Measurements from ENCODE around the gene LRP5. TPM values are rescaled to one million over a fixed set of nuclear protein-coding genes. Genes with fewer than 3 reads are reported as not detected.

Gene LRP5
- total RNA-seq, 4 donors from 2014 or later = 21.5 to 75.0 (median 28.7) TPM

DNA sequence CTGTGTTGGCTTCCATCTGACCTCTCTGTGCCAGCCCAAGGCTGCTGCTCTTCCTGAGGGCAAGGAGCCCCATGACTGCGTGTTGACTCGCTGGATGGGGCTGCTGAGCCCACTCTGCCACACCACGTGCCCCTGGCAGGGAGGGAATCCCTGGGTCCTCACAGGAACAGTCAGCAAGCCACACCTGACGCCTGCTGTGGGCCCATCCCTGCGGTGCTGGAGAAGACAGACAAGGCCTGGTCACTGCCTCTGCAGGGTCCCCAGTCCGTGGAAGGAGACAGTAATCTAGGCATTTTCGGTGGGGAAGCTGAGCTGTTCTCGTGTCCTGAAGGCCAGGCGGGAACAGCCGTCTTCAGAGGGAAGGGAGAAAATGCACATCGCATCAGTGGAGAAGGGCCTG is 137.6 kb downstream of the LRP5 start:
- TF ChIP-seq, protein P1, sequence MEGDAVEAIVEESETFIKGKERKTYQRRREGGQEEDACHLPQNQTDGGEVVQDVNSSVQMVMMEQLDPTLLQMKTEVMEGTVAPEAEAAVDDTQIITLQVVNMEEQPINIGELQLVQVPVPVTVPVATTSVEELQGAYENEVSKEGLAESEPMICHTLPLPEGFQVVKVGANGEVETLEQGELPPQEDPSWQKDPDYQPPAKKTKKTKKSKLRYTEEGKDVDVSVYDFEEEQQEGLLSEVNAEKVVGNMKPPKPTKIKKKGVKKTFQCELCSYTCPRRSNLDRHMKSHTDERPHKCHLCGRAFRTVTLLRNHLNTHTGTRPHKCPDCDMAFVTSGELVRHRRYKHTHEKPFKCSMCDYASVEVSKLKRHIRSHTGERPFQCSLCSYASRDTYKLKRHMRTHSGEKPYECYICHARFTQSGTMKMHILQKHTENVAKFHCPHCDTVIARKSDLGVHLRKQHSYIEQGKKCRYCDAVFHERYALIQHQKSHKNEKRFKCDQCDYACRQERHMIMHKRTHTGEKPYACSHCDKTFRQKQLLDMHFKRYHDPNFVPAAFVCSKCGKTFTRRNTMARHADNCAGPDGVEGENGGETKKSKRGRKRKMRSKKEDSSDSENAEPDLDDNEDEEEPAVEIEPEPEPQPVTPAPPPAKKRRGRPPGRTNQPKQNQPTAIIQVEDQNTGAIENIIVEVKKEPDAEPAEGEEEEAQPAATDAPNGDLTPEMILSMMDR (IDR thresholded peaks at IDR 0.05; ENCODE audit: low read depth) = no peak

DNA sequence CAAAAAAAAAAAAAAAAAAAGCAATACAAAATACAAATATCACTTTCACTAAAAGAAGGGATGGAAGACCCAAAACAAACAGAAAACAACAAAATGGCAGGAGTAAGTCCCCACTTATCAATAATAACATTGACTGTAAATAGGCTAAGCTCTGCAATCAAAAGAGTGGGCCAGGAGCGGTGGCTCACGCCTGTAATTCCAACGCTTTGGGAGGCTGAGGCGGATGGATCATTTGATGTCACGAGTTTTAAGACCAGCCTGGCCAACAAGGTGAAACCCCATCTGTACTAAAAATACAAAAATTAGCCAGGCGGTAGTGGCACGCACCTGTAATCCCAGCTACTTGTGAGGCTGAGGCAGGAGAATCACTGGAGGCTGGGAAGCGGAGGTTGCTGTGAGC is 138.3 kb downstream of the LRP5 start:
- TF ChIP-seq, protein P1 (IDR thresholded peaks at IDR 0.05; ENCODE audit: low read depth) = no peak

DNA sequence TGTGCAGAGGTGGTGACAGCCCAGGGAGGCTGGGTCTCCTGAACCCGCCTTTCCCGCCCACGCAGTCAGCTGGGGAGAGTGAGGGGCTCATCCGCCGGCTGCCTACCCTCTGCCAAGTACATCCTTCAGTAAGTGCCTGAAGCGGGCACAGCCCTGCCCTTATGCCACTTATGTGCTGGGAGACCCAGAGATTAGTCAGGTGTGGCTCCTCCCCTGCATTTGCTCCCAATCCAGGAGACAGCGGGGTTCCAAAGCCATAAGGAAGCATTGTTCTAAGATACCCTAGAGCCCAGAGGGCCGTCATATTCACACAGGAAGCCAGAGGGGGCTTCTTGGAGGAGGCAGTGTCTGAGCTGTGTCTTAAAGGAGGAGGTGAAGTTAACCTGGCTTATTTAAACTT is 142.4 kb downstream of the LRP5 start:
- TF ChIP-seq, protein P1 (IDR thresholded peaks at IDR 0.05; ENCODE audit: low read depth) = no peak

DNA sequence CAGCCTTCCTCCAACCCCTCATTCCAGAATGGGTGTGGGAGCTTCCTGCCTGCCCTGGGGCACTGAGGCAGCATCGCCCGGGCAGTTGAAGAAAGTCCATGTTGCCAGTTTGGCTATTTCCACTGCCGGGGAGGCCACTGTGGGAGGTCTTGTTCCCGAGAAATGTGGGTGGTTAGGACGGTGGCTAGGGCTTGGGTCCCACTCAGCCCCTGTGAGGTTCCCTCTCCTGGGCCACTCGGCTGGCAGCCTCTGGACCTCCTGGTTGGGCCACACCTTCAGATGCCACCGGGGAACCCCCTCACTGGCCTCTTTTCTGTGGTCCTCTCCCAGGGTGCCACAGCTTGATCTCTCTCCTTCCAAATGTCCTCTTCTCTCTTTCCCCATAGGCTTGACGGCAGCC is 143.1 kb downstream of the LRP5 start:
- TF ChIP-seq, protein P1 (IDR thresholded peaks at IDR 0.05; ENCODE audit: low read depth) = no peak

DNA sequence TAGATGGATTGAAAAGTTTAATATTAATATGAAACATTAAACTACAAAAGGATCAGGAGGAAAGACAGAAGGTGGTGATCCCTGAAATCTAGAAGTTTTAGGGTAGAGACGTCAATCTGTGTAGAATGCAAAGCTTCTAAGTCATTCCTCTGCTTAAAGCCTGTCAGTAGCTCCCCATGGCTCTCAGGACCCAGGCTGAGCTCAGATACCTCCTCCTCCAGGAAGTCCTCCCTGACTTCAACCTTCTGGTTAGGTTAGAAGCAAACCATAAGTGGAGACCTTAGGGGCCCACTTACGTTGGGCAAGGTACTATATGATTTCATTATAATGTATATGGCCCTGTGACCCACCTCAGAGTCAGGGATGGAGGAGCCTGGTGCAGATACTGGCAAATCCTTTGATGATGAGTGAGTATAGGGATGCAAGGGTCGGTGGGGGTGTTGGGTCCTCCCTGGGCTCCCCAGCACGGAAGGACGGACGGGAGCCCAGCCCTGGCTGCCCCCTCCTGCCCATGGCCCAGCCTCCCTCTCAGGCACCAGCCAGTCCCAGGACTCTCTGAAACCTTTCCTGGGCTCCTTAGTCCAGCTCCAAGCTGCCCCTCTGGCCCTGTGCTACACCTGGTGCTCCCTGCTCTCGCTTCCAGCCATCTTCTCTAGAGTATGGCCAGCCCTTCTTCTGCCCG is 145.0 kb downstream of the LRP5 start:
- TF ChIP-seq, protein P1 (IDR thresholded peaks at IDR 0.05; ENCODE audit: low read depth) = no peak

DNA sequence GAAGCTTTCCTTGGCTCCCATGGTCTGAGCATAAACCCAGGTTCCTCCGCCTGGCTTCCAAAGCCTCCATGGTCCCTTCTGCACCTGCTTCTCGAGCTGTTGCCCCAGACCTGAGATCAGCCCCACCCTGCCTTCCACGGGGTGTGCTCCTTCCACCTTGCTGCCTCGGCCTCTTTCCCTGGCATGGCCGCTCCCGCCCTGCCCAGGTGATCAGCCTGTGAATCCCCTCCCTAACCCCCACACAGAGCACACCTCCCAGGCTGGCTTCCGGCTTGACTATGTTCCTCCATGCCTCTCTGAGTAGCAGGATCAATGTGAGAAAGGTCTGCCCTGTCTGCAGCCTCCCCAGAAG is 145.5 kb downstream of the LRP5 start:
- TF ChIP-seq, protein P1 (IDR thresholded peaks at IDR 0.05; ENCODE audit: low read depth) = no peak

DNA sequence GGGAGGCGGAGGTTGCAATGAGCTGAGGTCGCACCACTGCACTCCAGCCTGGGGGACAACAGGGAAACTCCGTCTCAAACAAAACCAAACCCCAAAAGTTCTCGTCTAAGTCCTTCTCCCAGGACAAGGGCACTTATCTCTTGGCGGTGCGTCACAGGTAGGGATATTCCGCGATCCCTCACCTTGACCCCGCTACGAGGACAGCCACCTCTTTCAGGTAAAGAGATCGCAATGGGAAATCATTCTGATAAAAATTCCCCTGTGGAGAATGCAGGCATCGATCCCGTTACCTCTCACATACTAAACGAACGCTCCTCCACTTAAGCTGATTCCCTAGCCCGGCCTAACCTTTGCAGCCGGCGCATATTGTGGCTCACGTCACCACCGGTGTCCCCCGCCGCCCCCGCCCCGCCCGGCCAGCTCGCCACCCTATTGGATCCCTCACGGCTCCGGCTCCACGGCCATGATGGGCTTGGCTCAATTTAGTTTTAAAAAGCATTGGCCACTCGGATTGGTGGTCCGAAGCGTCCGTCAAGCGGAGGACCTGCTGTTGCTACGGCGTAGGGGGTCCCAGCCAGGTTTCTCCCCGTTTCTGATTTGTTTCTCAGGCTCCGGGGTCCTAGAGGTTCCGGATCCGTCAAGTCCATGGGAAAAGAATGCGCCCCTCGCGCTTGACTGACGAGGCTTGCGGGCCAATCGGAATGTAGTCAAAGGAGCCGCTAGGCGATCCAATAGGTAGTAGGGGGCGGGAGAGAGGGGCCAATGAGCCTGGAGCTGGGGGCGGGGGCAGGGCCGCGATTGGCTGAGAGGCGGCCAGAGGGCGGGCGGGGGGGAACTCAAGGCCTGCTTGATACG is 147.7 kb downstream of the LRP5 start:
- TF ChIP-seq, protein P1 (IDR thresholded peaks at IDR 0.05; ENCODE audit: low read depth) = no peak
